H1 (cell line): Measurements from ENCODE around the gene IQCH. TPM values are rescaled to one million over a fixed set of nuclear protein-coding genes. Genes with fewer than 3 reads are reported as not detected.

Experiments
- PHF8 ChIP-seq: fragments of 200-600 bp; sonication (generic); conservative IDR thresholded peaks from 2 replicates; pipeline ENCODE4 v1.7.1; 2012; ENCODE audit warnings: low read depth, mild to moderate bottlenecking, inconsistent platforms, low read length, moderate library complexity
- polyA plus RNA-seq, 7 experiments: library from polyadenylated mRNA; depleted of rRNA in 3 of 7; stranded (reverse) in 5 of 7; unstranded in 2 of 7; fragments of >200 nt in 5 of 7; fragments of 200-250 nt in 2 of 7; gene quantifications; 1 replicate in 5 of 7; 2 replicates in 1 of 7; 4 replicates in 1 of 7; pipeline versions ENCODE4 v1.2.1 to v1.2.3, GENCODE V29; 2011 to 2013; ENCODE audit warnings: missing spikeins in 2 of 7, mixed read lengths in 2 of 7
- total RNA-seq: library from RNA; stranded (reverse); fragmentation: NEBNext Ultra II Directional; extraction: Animal tissue kit (Norgen Biotek cat#: 25700); gene quantifications from 2 replicates; pipeline ENCODE4 v1.2.1, GENCODE V29; 2021

Gene IQCH
- total and polyA plus RNA-seq, 2 of the 8 experiments (the other 6 are each of a cell fraction or from before 2014, with no cell fraction given): 0.60 to 1.9 TPM

DNA sequence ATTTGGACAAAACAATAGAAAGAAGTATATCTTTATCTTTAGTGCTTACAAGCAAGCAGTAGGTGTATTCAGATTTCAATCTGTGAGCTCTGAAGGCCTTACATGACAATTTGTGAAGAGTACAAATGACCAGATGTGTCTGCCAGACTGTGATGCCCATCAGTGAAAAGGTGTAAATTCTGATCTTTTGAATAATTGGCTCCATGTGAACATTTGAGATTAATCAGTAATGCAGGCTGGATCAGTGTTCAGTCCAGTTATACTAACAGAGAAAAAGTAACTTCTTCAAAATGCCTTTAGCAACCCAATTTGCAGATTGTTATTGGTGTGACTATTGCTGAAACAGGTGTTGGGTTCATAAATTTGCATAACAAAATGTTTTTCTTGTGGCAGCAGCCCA, 5.2 kb downstream of the IQCH start (continued):
- TF ChIP-seq PHF8: no peak
